ENCODE results near the gene CCM2.

CCM2 gene

DNA sequence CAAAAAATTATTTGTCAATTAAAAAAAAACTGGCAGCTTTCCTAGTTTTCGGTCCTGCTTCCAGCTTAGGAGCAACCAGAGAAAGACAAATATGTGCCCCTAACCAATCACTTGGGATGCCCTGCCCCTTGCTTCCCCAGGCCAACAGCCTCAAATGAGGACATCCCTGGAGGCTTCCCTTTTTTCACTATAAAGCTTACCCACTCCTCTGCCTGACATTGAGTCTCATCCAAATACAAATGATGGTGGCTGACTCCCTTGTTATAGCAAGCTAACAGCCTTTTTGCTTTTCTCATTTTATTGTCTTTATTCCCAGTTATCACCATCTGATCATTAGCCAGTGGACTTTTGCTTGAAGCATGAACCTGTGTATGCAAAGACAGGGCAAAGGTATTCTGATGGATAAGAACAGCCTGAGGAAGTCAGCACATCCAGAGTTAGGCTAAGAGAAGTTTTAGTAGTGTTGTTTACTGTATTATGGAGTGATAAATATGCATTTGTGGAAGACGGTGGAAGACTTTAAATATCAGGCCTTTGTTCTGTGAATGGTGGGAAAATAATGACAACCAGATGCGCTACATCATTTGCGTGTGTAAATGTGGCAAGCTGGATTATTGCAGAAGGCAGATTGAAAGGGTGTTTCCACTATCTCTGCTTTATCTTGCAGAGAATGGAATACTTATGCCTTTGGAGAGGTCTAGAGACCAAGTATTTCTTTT is 1.7 kb upstream of the CCM2 start:
- Histone ChIP-seq H3K9me3 (ENCODE audit: insufficient read depth, low read depth, low read length) (no peaks in the 10 kb centered on the region), H3K4me1 (ENCODE audit: insufficient read depth, low read length) (peaks cover 8% of the 10 kb centered on the region), H3K27me3 (ENCODE audit: insufficient read depth, low read length) (no peaks in the 10 kb centered on the region), H3K9ac (ENCODE audit: low read depth, low read length) (no peak overlapping the region), H3K27ac (ENCODE audit: low read depth, low read length) (no peak overlapping the region), H3K4me3 (ENCODE audit: low read length) (peak overlapping the region; percentile 87; the same call in 1 of the 2 replicates), H3K36me3 (ENCODE audit: insufficient read depth, low read length) (no peaks in the 10 kb centered on the region)
- 95% methylated on average over 4 of the region's 4 CpGs for WGBS

DNA sequence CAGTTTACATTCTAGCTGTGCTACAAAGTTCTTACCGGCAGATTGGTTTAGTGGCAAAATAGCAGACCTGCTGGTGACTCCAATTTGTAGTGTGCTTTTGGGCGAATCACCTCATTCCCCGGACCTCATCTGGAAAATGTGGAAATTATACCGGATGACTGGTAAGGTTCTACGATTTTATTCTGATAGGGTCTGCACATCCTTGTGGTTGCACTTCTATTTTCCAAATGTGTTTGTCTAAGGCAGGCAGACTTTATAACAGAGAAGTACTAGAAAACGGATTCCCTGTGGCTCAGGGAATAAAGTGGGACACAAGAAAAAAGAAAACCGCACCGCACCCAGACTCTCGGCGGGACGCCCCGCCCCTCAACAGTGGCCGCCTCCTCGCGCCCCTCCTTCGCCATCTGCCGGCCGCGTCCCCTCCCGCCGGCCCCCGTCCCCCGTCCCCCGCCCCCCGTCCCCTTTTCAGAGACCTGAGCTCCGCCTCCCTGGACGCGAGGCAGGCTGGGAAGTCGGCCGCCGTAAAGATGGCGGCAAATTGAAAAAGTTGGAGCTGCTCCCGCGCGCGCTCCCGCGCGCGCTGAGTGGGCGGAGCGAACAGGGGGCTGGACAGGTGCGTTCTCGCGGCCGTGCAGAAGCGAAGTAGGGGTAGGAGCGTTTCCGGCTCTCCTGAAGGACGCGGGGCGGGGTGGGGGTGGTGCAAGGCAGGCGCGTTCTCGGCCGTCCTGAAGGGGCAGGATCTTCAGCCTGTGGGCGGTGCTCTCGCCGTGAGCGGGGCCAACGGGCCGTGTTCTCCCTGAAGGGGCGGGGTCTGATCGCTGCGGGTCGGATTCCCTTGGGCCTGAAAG is 532 bp upstream of the CCM2 start:
- Histone ChIP-seq H3K9ac (ENCODE audit: low read depth, low read length) (peak overlapping the region; percentile 92), H3K9me3 (ENCODE audit: insufficient read depth, low read depth, low read length) (no peaks in the 10 kb centered on the region), H3K4me3 (ENCODE audit: low read length) (peak overlapping the region; percentile 87), H3K36me3 (ENCODE audit: insufficient read depth, low read length) (no peaks in the 10 kb centered on the region), H3K4me1 (ENCODE audit: insufficient read depth, low read length) (peaks cover 8% of the 10 kb centered on the region), H3K27me3 (ENCODE audit: insufficient read depth, low read length) (no peaks in the 10 kb centered on the region), H3K27ac (ENCODE audit: low read depth, low read length) (peak overlapping the region; percentile 97)
- under 1% methylated on average over 55 of the region's 66 CpGs for WGBS

DNA sequence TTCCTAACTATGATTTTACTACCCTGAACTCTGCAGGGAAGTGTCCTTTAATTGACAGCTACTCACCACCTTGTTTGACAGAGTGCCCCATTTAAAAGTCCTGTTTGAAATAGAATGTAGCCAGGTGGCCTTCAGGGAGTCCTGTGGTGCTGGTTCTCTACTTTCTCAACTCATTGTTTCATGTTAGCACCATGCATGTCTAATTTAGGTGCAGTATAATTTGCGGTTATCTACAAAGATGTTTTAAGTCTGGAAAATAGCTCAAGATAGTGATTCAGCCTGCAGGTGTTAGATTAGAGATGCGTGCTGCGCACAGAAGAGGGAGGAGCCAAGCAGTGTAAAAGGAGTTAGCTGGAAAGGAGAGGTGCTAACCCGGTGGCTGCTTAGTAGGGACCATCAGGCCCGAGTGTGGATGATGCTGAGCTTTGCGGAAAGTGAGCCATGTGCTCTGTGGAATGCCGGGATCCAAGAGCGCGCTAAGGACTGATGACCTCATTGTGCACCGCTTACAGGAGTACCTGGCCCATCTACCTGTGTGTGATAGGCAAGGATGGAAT is 1.2 kb downstream of the CCM2 start:
- Histone ChIP-seq H3K27ac (ENCODE audit: low read depth, low read length) (no peak overlapping the region), H3K4me3 (ENCODE audit: low read length) (peak overlapping the region; percentile 84), H3K36me3 (ENCODE audit: insufficient read depth, low read length) (no peaks in the 10 kb centered on the region), H3K9me3 (ENCODE audit: insufficient read depth, low read depth, low read length) (no peaks in the 10 kb centered on the region), H3K27me3 (ENCODE audit: insufficient read depth, low read length) (no peaks in the 10 kb centered on the region), H3K9ac (ENCODE audit: low read depth, low read length) (no peak overlapping the region; the same call in 1 of the 2 replicates), H3K4me1 (ENCODE audit: insufficient read depth, low read length) (peaks cover 8% of the 10 kb centered on the region)
- WGBS, result 56% methylated on average over 10 of the region's 10 CpGs

DNA sequence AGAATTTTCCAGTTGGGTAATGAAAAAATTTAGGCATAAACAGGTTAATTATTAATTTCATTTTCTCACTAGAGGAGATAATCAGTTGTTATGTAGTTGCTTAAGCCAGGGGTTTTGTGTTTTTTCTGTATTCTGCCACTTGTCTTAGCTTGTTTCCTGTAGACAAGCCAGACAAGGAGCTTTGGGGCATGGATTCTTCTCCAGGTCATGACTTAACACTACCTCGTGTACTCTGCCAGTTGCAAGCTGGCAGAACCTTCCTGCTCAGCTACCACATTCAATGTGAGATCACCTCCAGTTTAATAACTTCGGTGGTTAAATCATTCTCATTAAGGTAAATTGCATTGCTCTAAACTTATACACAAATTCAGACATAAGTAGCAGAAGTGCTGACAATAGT is 1.8 kb downstream of the CCM2 start:
- 94% methylated on average over 2 of the region's 2 CpGs for WGBS
- H3K9ac ChIP-seq (ENCODE audit: low read depth, low read length), result no peak overlapping the region
- H3K27me3 ChIP-seq (ENCODE audit: insufficient read depth, low read length), result no peaks in the 10 kb centered on the region
- 0 out of 2 replicates have a peak, but pooled peaks cover 4% of the 10 kb centered on the region for H3K36me3 ChIP-seq (ENCODE audit: insufficient read depth, low read length)
- no peaks in the 10 kb centered on the region for H3K9me3 ChIP-seq (ENCODE audit: insufficient read depth, low read depth, low read length)
- H3K4me1 ChIP-seq (ENCODE audit: insufficient read depth, low read length), result peaks cover 8% of the 10 kb centered on the region
- no peak overlapping the region for H3K27ac ChIP-seq (ENCODE audit: low read depth, low read length)
- peak overlapping the region; percentile 84; the same call in 1 of the 2 replicates for H3K4me3 ChIP-seq (ENCODE audit: low read length)

DNA sequence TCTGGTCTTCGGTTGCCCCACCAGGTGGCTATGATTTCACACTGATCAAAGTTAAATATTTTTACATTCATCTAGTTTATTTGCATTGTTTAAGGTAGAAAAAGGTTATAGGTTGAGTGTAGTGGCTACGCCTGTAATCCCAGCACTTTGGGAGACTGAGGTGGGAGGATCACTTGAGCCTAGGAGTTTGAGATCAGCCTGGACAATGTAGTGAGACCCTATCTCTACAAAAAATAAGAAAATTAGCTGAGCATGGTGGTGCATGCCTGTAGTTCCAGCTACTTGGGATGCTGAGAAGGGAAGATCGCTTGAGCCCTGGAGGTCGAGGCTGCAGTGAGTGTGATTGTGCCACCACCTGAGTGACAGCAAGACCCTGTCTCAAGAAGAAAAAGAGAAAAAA is 3.8 kb downstream of the CCM2 start:
- Histone ChIP-seq H3K4me1 (ENCODE audit: insufficient read depth, low read length) (peaks cover 8% of the 10 kb centered on the region), H3K27me3 (ENCODE audit: insufficient read depth, low read length) (no peaks in the 10 kb centered on the region), H3K9me3 (ENCODE audit: insufficient read depth, low read depth, low read length) (no peaks in the 10 kb centered on the region), H3K36me3 (ENCODE audit: insufficient read depth, low read length) (0 out of 2 replicates have a peak, but pooled peaks cover 4% of the 10 kb centered on the region), H3K27ac (ENCODE audit: low read depth, low read length) (no peak overlapping the region), H3K4me3 (ENCODE audit: low read length) (no peak overlapping the region), H3K9ac (ENCODE audit: low read depth, low read length) (no peak overlapping the region)
- WGBS, result 93% methylated on average over 3 of the region's 4 CpGs

DNA sequence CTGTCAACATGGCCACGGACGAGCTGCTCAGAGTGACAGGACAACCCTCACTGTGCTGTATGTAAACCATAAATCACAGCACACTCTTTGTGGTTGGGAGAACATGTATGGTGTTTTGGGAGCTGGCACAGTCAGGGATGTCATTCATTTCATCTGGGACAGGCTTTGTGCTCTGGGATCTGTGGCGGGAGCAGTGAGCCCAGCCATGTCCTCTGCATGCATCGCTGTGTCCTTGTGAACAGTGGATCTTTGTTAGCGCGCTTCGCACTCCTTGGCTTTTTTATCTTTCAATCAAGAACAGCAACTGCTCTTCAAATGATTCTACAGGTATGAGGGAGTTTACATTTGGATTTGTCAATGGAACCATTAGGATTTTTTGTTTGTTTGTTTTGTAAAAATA is 7.1 kb downstream of the CCM2 start:
- Histone ChIP-seq H3K36me3 (ENCODE audit: insufficient read depth, low read length) (0 out of 2 replicates have a peak, but pooled peaks cover 4% of the 10 kb centered on the region), H3K9ac (ENCODE audit: low read depth, low read length) (no peak overlapping the region), H3K27me3 (ENCODE audit: insufficient read depth, low read length) (no peaks in the 10 kb centered on the region), H3K9me3 (ENCODE audit: insufficient read depth, low read depth, low read length) (no peaks in the 10 kb centered on the region), H3K27ac (ENCODE audit: low read depth, low read length) (no peak overlapping the region), H3K4me1 (ENCODE audit: insufficient read depth, low read length) (no peaks in the 10 kb centered on the region), H3K4me3 (ENCODE audit: low read length) (no peak overlapping the region)
- WGBS, result 97% methylated on average over 7 of the region's 7 CpGs

DNA sequence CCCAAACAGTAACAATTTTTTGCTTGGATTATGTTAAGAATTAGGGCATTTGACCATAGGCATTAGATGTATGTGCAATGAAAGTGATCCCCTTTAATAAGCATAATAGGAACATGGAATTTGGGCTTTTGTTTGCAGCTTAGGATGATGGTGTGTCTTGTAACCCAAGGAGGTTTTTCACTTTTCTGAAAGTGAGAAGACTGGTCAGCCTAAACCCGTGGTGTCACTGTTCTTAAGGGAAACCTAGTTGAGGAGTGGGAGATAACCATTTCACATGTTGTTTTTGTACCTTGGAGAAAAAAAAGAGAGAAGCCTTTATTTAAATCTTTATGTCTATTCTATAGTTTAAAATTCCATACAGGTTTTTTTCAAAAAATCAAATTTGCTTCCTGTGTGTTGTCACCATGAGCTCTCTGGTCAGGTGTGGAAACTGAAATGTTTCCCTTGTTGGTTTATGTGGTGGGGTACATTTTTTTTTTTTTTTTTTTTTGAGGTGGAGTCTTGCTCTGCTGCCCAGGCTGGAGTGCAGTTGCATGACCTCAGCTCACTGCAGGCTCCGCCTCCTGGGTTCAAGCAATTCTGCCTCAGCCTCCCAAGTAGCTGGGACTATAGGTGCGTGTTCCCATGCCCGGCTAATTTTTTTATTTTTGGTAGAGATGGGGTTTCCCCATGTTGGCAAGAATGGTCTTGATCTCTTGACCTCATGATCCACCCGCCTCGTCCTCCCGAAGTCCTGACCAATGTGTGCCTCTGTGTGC is 7.7 kb downstream of the CCM2 start:
- H3K27me3 ChIP-seq (ENCODE audit: insufficient read depth, low read length), result no peaks in the 10 kb centered on the region
- H3K9ac ChIP-seq (ENCODE audit: low read depth, low read length), result no peak overlapping the region
- no peaks in the 10 kb centered on the region for H3K9me3 ChIP-seq (ENCODE audit: insufficient read depth, low read depth, low read length)
- no peak overlapping the region for H3K4me3 ChIP-seq (ENCODE audit: low read length)
- WGBS, result 94% methylated on average over 7 of the region's 7 CpGs
- 0 out of 2 replicates have a peak, but pooled peaks cover 4% of the 10 kb centered on the region for H3K36me3 ChIP-seq (ENCODE audit: insufficient read depth, low read length)
- H3K27ac ChIP-seq (ENCODE audit: low read depth, low read length), result no peak overlapping the region
- no peaks in the 10 kb centered on the region for H3K4me1 ChIP-seq (ENCODE audit: insufficient read depth, low read length)

DNA sequence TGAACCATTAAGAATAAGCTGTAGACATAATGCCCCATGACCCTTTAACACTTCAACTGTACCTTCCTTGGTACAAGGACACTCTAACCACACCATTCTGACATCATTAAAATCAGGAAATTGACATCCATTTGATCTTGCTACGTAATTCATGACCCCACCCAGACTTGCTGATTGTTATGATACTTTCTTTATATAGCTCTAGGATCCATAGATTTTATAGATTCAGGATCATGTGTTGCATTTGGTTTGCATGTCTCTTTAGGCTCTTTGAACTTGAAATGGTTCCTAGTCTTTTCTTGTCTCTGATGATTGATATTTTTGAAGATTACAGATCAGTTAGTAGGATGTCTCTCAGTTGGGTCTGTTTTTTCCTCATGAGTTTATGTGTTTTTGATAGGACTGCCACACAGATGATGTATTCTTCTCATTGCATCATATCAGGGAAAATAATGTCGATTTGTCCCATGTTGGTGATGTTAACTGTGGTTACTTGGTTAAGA is 13.5 kb downstream of the CCM2 start:
- no peak overlapping the region for H3K4me3 ChIP-seq (ENCODE audit: low read length)

DNA sequence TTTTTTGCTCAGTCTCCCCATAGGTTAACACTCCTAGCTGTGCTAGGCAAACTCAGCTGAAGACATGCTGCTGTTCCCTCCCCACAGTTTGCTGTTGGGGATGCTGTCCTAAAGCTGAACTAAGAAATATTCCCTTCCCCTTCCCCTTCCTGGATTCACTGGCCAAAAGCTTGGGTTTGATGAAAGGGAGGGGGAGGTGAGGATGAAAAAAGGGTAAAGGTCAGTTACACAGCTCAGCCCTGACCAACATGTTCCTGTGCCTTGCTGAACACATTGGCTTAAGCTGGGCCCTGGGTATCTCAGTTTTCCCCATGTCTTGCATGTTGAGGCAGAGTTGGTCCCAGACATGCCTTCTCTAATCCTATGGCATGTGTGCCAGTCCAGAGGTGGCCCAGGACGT is 15.3 kb downstream of the CCM2 start:
- Histone ChIP-seq H3K36me3 (ENCODE audit: insufficient read depth, low read length) (no peaks in the 10 kb centered on the region; the same call in 1 of the 2 replicates), H3K9ac (ENCODE audit: low read depth, low read length) (no peak overlapping the region), H3K27me3 (ENCODE audit: insufficient read depth, low read length) (no peaks in the 10 kb centered on the region), H3K4me1 (ENCODE audit: insufficient read depth, low read length) (no peaks in the 10 kb centered on the region), H3K9me3 (ENCODE audit: insufficient read depth, low read depth, low read length) (no peaks in the 10 kb centered on the region; the same call in 1 of the 2 replicates), H3K4me3 (ENCODE audit: low read length) (no peak overlapping the region), H3K27ac (ENCODE audit: low read depth, low read length) (no peak overlapping the region)
- WGBS, result 90% methylated on average over 1 of the region's 1 CpG

More for the DNA sequence above, 13.5 kb downstream of the CCM2 start:
- H3K4me1 ChIP-seq (ENCODE audit: insufficient read depth, low read length), result no peaks in the 10 kb centered on the region
- no peaks in the 10 kb centered on the region; the same call in 1 of the 2 replicates for H3K9me3 ChIP-seq (ENCODE audit: insufficient read depth, low read depth, low read length)
- 92% methylated on average over 2 of the region's 2 CpGs for WGBS
- no peaks in the 10 kb centered on the region; the same call in 1 of the 2 replicates for H3K36me3 ChIP-seq (ENCODE audit: insufficient read depth, low read length)
- H3K27ac ChIP-seq (ENCODE audit: low read depth, low read length), result no peak overlapping the region
- no peaks in the 10 kb centered on the region for H3K27me3 ChIP-seq (ENCODE audit: insufficient read depth, low read length)
- H3K9ac ChIP-seq (ENCODE audit: low read depth, low read length), result no peak overlapping the region

DNA sequence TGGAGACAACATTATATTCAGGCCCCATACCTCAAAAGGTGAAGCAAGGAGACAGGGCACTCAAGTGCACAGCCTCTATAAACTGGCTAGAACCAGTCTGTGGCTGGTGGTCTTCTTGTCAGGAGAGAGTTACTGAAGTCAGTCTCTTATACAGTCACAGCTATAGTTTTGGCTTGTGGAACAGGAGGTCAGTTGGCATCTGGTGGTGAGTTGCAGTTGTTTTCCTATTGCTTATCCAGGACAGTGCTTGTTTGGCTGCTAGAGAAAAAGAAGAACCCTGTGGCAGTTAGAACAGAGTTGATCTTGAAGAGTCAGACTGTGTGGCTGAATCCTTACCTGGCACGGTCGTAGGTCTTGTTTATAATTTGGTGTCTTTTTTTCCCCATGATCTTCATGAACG is 17.3 kb downstream of the CCM2 start:
- H3K27ac ChIP-seq (ENCODE audit: low read depth, low read length), result no peak overlapping the region
- H3K27me3 ChIP-seq (ENCODE audit: insufficient read depth, low read length), result no peaks in the 10 kb centered on the region
- no peaks in the 10 kb centered on the region; the same call in 1 of the 2 replicates for H3K9me3 ChIP-seq (ENCODE audit: insufficient read depth, low read depth, low read length)
- WGBS, result 87% methylated on average over 3 of the region's 3 CpGs
- H3K9ac ChIP-seq (ENCODE audit: low read depth, low read length), result no peak overlapping the region
- no peaks in the 10 kb centered on the region for H3K4me1 ChIP-seq (ENCODE audit: insufficient read depth, low read length)
- no peak overlapping the region for H3K4me3 ChIP-seq (ENCODE audit: low read length)
- H3K36me3 ChIP-seq (ENCODE audit: insufficient read depth, low read length), result no peaks in the 10 kb centered on the region; the same call in 1 of the 2 replicates
